ENCODE data around the gene HRH2.
"Not testable (repeated sequence)": the region's sequence is repeated elsewhere in the genome, so short reads cannot be mapped to it uniquely, and the experiment has no call there.

The HRH2 gene

GRCh38 chr5:175714479-175715085, 56.7 kb downstream of the HRH2 start:
- ChIA-PET POLR2A (no interaction called here), CTCF (interaction anchor here (2.3 kb wide), 1 partner anchor 16 kb away, joined by 5 read pairs; no protein-coding TSS in a partner anchor)
- TF ChIP-seq NFRKB (IDR thresholded peaks at IDR 0.05) (no peak), ARNT (IDR thresholded peaks at IDR 0.05) (no peak)
- no peak for DNase-seq (ENCODE audit: extremely low spot score)

- no peak for DNase-seq (ENCODE audit: extremely low spot score)
- POLR2A ChIA-PET = no interaction called here
- TF ChIP-seq NFRKB (IDR thresholded peaks at IDR 0.05) (no peak), FOXK2 (IDR thresholded peaks at IDR 0.05) (no peak), SP1 (IDR thresholded peaks at IDR 0.05) (no peak), FOXM1 (IDR thresholded peaks at IDR 0.05; ENCODE audit: borderline replicate concordance) (no peak), ZNF384 (IDR thresholded peaks at IDR 0.05) (no peak), HDGF (IDR thresholded peaks at IDR 0.05; ENCODE audit: borderline replicate concordance) (no peak), CTBP1 (IDR thresholded peaks at IDR 0.05; ENCODE audit: borderline replicate concordance) (no peak), ELF4 (IDR thresholded peaks at IDR 0.05) (no peak), SUZ12 (IDR thresholded peaks at IDR 0.05) (no peak), TARDBP (IDR thresholded peaks at IDR 0.05) (no peak), FOXA1 (IDR thresholded peaks at IDR 0.05) (no peak), LEF1 (IDR thresholded peaks at IDR 0.05; ENCODE audit: borderline replicate concordance) (no peak), BHLHE40 (IDR thresholded peaks at IDR 0.05; ENCODE audit: borderline replicate concordance) (no peak), ARNT (IDR thresholded peaks at IDR 0.05) (no peak), PKNOX1 (IDR thresholded peaks at IDR 0.05) (no peak), L3MBTL2 (conservative IDR thresholded peaks at IDR 0.05) (no peak)
- CTCF ChIA-PET = no interaction called here
Observed at GRCh38 chr5:175715627-175716522, 58.0 kb downstream of the HRH2 start.

- DNase-seq (ENCODE audit: extremely low spot score) = no peak
- no peak for TF ChIP-seq ARNT (IDR thresholded peaks at IDR 0.05)
- no peak for TF ChIP-seq ZNF384 (IDR thresholded peaks at IDR 0.05)
- TF ChIP-seq BHLHE40 (IDR thresholded peaks at IDR 0.05; ENCODE audit: borderline replicate concordance) = no peak
- TF ChIP-seq LEF1 (IDR thresholded peaks at IDR 0.05; ENCODE audit: borderline replicate concordance) = no peak
- TF ChIP-seq FOXA1 (IDR thresholded peaks at IDR 0.05) = no peak
- TF ChIP-seq NFRKB (IDR thresholded peaks at IDR 0.05) = no peak
- no peak for TF ChIP-seq CTBP1 (IDR thresholded peaks at IDR 0.05; ENCODE audit: borderline replicate concordance)
- no peak for TF ChIP-seq ELF4 (IDR thresholded peaks at IDR 0.05)
- no peak for TF ChIP-seq FOXM1 (IDR thresholded peaks at IDR 0.05; ENCODE audit: borderline replicate concordance)
- TF ChIP-seq FOXK2 (IDR thresholded peaks at IDR 0.05) = no peak
- no peak for TF ChIP-seq SUZ12 (IDR thresholded peaks at IDR 0.05)
- no peak for TF ChIP-seq HDGF (IDR thresholded peaks at IDR 0.05; ENCODE audit: borderline replicate concordance)
- TF ChIP-seq PKNOX1 (IDR thresholded peaks at IDR 0.05) = no peak
- TF ChIP-seq TARDBP (IDR thresholded peaks at IDR 0.05) = no peak
- no peak for TF ChIP-seq SP1 (IDR thresholded peaks at IDR 0.05)
- TF ChIP-seq L3MBTL2 (conservative IDR thresholded peaks at IDR 0.05) = no peak
- ChIA-PET CTCF (interaction anchor here (0.6 to 3.2 kb wide), 4 partner anchors 12 to 1865 kb away, joined by 3 to 13 read pairs (median 4); no protein-coding TSS in a partner anchor), POLR2A (no interaction called here)
Observed at GRCh38 chr5:175717837-175718236, 60.0 kb downstream of the HRH2 start.

GRCh38 chr5:175718401-175719108, 60.7 kb downstream of the HRH2 start:
- ChIA-PET CTCF (interaction anchor here (0.6 to 3.2 kb wide), 10 partner anchors 11 to 1865 kb away, joined by 3 to 13 read pairs (median 4); no protein-coding TSS in a partner anchor), POLR2A (no interaction called here)
- TF ChIP-seq LEF1 (IDR thresholded peaks at IDR 0.05; ENCODE audit: borderline replicate concordance) = no peak
- no peak for TF ChIP-seq ZNF384 (IDR thresholded peaks at IDR 0.05)
- TF ChIP-seq TARDBP (IDR thresholded peaks at IDR 0.05) = no peak
- no peak for TF ChIP-seq NFRKB (IDR thresholded peaks at IDR 0.05)
- no peak for TF ChIP-seq ARNT (IDR thresholded peaks at IDR 0.05)
- TF ChIP-seq FOXM1 (IDR thresholded peaks at IDR 0.05; ENCODE audit: borderline replicate concordance) = no peak
- no peak for TF ChIP-seq BHLHE40 (IDR thresholded peaks at IDR 0.05; ENCODE audit: borderline replicate concordance)
- TF ChIP-seq FOXK2 (IDR thresholded peaks at IDR 0.05) = no peak
- no peak for TF ChIP-seq L3MBTL2 (conservative IDR thresholded peaks at IDR 0.05)
- no peak for TF ChIP-seq FOXA1 (IDR thresholded peaks at IDR 0.05)
- TF ChIP-seq ELF4 (IDR thresholded peaks at IDR 0.05) = no peak
- no peak for TF ChIP-seq SP1 (IDR thresholded peaks at IDR 0.05)
- no peak for TF ChIP-seq SUZ12 (IDR thresholded peaks at IDR 0.05)
- no peak for TF ChIP-seq PKNOX1 (IDR thresholded peaks at IDR 0.05)
- DNase-seq (ENCODE audit: extremely low spot score) = peak; percentile 45

- DNase-seq (ENCODE audit: extremely low spot score); POLR2A ChIA-PET: not testable (repeated sequence)
- CTCF ChIA-PET = interaction anchor here (0.7 to 3.2 kb wide), 8 partner anchors 10 to 195 kb away, joined by 3 to 13 read pairs (median 4); no protein-coding TSS in a partner anchor
Observed at GRCh38 chr5:175719109-175719432, 61.2 kb downstream of the HRH2 start.

Data from HEK293T (cell line).